T1000 (cell line): Measurements from ENCODE around the gene GTPBP1.

Experiments used
- DNase-seq: peaks from one replicate; lab custom pipeline; 2025; ENCODE audit warnings: mixed read lengths; lab: John Stamatoyannopoulos, UW

The GTPBP1 gene

DNA sequence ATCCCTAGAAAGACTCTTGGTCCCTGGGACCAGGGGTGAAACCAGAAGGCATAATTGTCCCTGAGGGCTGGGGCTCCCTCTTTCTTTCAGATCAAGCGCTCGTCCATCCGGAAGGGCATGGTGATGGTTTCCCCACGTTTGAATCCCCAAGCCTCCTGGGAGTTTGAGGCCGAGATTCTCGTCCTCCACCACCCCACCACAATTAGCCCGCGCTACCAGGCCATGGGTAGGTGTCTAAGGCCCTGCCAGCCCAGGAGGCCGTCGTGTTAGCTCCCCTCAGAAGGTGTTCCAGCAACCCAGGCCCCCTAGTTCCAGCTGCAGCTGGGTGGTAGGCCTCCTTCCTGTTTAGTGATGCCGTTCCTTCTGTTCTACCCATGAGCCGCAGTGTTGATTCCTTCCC is 21.4 kb downstream of the GTPBP1 start:
- no peak for DNase-seq

DNA sequence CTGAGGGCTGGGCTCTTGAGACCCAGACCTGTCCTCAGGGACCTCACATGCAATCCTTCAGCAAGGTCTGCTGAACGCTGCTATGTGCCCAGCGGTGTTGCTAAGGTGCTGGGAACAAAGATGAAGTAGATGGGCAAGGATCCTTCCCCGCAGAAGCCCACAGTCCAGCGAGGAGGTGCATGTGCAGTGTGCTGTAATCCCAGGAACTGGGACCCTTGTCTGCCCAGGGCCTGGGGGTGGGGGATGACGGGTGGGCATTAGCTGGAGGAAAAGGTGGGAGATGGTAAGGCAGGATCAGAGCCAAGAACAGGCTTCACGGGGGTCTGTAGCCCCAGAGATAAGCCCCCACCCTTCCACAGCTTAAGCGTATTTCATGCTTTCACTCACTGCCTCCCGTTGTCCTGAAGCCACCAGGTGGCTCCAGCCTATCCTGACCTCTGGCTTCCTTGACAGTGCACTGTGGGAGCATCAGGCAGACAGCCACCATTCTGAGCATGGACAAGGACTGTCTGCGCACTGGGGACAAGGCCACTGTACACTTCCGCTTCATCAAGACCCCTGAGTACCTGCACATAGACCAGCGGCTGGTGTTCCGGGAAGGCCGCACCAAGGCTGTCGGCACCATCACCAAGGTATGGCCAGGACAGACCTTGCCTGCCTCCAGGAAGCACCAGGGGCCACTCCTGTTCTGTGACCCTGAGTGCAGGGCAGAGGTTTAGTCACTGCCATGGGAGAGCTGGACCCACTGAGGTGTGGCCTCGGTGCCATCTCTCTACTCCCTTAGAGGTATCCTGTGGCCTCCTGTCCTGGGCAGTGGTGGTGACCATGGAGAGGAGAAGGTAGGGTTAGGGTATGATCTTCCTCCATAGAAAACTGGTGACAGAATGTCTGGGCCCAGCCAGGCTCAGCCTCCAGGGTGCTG is 22.0 kb downstream of the GTPBP1 start:
- no peak for DNase-seq

DNA sequence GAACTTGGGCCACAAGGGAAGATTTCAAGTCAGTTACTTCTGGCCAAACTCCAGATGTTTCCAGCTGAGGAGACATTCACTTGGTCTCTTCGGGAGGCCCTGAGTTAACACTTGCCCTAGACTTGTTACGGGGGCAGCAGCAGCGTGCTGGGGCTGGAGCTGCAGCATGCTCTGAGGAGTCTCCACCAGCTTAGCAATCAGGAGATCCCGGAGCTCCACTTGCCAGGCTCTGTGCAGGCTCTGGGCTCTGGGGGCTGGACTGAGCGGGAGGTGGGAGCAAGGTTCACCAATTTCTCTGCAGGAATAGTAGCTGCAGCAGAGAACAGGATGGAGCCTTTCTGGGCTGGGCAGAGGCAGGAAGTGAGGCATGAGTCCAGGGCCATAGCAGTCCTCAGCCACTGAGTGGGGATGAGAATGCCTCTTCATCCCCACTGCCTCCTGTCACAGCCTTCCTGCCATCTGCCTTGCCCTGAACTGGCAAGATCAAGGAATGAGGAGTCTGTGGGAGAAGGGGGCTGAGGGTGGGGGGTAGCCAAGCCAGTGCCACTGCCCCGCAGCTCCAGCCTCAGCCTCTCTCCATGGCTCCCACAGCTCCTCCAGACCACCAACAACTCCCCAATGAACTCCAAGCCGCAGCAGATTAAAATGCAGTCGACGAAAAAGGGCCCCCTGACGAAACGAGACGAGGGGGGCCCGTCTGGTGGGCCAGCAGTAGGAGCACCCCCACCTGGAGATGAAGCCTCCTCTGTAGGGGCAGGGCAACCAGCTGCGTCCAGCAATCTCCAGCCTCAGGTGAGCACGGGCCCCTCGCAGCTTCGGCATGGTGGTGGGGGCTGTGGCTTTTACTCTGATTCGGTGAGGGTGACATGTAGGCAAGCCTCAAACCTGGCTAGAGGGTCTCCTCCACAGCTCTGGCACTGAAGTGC is 23.4 kb downstream of the GTPBP1 start:
- no peak for DNase-seq

DNA sequence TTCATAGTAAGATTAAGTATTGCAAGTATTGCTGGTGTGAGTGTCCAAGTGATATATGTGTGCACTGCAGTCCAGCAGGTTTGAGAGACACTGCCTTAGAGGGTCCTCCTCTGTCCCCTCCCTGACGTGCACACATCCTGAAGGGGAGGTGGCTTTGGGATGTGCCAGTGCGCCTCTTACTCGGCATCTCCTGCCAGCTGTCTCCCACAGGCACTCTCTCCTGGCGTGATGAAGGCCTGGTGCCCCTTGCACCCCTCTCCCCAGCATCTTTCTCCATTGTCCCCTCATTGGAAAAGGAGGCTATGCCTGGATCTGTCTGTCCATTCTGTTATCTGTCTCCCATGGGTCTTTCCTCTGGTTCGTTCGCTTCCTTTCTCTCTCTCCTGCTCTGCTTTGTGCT is 24.2 kb downstream of the GTPBP1 start:
- no peak for DNase-seq

DNA sequence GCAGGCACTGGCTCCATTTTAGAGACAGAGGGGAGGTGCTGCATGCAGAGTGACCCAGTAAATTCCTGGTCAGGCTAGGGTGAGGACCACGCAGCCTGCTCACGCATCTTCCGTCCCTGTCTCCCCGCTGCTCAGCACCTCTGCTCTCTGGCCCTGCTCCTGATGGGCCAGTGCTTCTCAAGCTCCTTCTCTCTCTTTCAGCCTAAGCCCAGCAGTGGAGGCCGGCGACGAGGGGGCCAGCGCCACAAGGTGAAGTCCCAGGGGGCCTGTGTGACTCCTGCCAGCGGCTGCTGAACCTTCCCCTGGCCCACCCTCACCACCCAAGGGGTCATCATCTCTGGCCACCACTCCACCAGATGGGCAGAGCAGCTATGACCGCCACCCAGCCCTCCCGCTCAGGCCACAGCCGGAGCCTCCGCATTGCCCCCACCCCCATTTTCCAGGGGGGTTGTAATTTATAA is 24.7 kb downstream of the GTPBP1 start:
- no peak for DNase-seq

DNA sequence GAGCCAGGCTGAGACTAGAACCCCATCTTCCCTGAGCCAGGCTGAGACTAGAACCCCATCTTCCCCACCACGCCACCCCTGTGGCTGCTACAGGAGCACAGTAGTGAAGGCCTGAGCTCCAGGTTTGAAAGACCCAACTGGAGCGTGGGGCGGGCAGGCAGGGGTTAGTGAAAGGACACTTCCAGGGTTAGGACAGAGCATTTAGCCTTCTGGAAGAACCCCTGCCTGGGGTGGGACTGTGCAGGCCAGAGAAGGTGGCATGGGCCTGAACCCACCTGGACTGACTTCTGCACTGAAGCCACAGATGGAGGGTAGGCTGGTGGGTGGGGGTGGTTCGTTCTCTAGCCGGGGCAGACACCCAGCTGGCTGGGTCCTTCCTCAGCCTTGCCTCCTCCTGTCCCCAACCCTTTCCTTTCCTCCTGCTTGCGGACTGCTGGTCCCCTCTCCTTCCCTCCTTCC is 26.0 kb downstream of the GTPBP1 start:
- no peak for DNase-seq

DNA sequence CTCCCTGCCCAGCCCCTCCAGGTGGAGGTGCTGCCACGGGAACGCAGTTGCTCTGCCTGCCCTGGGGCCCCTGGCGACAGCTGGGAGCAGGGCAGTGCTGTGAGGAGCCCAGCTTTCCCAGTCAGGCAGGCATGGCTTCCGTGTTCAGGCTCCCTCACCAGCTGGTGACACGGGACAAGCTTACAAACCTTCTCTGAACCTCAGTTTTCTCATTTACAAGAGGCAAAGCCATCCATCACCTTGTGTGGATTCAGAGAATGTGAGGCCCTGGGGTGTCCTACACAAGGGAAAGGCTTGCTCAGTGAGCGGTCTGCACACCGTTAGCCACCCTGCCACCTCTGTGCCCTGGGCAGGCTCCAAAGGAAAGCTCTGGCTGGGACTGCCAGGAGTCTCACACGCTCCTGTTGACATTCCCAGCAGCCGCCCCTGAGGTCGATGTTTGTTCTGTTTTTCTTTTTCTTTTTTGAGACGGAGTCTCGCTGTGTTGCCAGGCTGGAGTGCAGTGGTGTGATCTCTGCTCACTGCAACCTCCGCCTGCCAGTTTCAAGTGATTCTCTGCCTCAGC is 26.6 kb downstream of the GTPBP1 start:
- no peak for DNase-seq

DNA sequence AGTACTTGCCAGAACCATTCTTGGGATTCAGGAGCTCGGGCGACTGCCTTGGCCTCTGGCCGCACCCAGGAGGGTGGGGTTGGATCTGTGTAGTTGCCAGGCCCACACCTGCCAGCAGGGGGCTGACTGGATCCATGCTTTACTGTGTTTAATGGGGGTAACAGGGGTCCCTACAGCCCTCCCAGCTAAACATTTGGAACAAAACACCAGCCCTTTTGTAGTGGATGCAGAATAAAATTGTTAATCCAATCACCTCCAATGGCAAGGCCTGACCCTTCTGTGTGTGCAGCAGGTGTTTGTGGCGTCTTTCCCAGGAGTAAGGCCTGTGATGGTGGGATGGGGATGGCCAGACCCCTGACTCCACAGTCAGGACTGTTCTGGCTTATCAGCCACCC is 27.6 kb downstream of the GTPBP1 start:
- no peak for DNase-seq

DNA sequence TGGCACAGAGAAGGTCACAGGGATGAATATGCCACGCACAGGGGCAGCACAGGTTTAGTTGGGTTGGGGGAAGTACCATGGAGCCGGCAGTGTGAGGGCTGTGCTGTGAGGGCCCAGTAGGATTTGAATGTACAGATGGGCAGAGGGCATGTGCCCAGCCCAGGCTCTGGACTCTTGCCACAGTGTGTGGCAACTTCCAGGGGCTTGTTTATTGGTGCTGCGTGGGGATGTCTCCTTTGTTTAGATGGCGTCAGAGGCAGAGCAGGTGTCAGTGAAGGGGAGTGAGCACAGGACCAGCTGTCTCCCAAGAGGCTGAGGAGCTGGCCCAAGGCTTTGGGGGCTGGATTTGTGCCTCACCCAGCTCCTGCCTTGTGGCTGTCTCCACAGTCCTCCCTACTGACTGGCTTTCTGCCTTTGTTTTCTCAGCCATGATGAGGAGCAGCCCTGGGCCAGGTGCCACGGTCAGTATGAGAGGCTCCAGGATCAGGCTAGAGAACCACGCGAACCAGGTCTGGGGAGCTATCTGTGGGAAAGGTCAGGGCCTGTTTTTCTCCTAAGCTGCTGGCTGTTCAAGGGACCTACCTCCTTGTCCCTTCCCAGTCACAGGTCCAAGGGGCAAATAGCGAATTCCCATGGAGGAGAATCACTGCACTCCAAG is 28.1 kb downstream of the GTPBP1 start:
- DNase-seq: no peak

DNA sequence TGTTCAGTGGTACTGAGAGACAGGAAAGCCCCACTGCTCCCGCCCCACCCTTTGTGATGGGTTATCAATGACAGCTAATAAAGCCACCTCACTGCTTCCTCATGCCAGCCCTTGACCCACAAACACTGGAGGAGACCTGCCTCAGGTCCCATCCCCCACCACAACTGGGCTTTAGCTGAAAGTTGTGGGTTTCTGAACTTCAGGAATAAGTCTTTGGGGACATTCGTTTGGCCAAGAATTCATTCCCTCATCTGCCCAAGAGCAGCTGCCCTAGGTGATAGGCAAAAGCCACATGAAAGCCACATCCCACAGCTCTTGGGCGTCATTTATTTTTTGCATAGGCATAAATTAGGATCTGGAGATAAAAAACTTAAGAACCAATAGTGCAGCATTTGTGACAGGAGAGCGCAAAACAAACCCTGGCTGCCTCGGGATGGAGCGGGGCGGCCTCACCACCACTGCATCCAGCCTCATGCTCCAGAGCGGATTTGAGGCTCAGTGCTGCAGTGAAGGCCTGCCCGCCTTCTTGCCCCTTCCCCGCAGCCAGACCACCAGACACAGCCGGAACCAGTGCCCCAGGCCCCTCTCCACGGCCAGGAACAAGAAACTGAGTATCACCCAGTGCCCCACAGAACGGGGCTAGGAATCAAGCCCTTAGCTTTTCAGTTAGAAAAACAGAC is 28.8 kb downstream of the GTPBP1 start:
- no peak for DNase-seq

DNA sequence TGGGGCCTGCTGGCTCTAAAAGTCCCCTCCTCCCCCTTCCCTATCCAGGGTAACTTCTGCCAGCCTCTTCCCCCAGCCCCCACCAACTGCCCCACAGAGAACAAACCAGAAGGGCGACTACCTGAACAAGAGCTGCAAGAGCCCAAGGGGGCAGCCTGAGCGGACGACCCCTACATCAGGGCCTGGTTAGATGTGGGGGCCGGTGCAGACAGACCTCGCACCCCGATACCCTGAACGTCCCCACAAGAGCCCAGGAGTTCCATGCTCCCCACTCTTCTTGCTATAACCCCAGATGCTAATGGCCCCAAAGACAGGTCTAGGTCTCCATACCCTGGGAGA is 29.4 kb downstream of the GTPBP1 start:
- DNase-seq: no peak

DNA sequence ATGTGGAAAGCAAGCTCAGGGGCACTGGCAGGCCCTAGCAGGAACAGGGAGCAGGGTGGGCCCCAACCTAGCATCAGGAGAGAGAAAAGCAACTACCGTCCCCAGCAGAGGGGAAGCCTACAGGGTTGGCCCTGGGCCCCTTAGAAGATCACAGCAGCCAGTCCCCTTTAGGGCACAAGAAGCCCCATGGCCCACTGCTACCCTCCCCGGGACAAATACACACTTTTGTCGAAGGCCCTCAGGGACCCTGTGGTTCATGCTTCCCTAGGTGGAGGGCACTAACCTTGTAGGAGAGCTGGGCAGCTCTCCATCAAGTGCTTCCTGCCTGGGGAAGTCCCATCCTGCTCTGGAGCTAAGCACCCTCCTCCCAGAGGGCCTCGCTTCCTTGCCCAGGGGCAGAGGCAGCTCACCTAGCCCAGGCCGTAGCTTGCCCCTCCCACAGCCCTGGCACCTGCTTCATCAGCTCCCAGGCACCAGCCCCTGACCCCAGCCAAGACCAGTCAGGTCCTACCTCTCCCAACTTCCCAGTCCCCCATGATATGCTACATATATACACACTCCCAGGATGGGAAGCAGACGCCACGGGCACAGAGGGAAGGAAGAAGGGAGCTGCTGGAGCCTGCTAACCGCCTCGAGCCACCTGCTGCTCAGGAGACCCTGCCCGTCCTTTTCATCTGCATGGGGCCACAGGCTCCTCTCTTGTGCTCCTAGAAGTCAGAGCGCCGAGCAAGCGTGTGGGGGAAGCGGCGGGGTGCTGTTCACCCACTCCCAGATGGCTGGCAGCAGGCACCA is 29.9 kb downstream of the GTPBP1 start:
- DNase-seq: no peak

DNA sequence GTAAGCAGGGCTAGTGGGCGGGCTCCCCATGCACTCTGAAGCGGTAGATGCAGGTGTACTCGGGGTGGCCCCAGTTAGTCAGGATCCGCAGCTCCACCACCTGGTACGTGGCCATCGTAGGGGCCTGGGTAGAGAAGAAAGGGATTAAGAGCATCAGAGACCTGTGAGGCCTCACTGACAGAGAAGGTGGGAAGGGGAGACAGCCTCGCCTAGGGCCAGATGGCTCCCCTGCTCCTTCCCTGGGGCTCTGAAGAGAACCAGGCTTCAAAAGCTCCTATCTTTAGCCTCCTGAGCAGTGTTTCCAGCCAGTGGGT is 30.5 kb downstream of the GTPBP1 start:
- DNase-seq: no peak

DNA sequence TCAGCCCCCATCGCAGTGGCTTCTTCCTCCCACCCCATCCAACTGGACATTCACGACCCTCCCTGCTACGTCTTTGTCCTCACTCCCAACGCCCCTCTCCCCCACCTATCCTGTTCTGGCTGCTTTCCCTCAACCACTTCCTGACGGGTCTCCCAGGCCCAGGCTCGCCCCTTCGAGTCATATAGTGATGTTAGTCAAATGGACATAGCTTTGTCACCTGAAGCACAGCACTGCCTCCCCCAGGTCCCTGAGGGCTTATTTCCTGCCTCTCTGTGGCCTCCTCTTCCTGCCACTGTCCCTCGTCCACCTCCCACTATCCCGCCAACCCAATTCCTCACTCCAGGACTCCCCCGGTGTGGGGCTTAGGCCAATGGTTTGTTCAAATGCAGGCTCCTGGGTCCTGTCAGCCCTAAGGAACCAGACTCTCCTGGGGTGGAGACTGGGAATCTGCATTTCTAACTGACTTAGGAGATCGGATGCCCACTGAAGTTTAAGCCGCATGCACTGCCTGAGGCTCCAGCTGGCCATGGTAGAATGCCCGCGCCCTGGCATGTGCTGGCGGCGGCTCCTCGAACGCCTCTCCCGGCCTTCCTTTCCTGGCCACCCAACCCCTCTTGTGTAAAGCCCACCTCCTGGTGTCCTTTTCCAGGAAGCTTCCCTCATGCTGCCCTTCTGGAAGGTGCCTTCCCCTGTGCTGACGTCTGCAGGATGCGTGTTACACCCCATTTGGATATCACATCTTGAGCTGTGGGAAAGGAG is 31.7 kb downstream of the GTPBP1 start:
- DNase-seq: no peak

DNA sequence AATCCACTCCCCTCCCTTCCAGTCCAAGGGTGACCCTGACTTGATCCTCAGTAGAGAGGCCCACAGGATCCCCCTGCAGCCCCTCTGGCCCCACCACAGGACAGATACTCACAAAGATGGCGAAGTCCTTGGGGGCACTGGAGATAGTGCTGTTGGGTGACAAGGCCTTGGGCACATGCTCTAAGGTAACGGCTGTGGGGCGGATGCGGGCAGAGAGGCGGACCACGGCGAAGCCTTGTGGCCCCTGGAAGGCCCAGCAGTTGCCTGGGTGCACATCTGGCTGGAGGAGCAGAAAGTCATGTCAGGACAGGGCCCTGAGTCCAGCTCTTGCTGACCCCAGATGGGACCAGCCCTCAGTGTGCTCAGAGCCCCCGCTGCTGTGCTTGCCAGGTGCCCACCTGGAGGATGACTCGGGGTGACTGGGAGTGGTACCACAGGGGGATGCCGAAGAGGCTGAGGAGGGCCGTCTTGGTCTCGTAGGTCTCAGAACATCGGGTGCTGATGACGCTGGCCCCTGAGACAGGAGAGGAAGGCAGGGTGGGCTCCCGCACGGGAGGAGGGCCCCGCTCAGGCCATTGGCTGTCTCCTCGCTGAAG is 32.8 kb downstream of the GTPBP1 start:
- DNase-seq: no peak

DNA sequence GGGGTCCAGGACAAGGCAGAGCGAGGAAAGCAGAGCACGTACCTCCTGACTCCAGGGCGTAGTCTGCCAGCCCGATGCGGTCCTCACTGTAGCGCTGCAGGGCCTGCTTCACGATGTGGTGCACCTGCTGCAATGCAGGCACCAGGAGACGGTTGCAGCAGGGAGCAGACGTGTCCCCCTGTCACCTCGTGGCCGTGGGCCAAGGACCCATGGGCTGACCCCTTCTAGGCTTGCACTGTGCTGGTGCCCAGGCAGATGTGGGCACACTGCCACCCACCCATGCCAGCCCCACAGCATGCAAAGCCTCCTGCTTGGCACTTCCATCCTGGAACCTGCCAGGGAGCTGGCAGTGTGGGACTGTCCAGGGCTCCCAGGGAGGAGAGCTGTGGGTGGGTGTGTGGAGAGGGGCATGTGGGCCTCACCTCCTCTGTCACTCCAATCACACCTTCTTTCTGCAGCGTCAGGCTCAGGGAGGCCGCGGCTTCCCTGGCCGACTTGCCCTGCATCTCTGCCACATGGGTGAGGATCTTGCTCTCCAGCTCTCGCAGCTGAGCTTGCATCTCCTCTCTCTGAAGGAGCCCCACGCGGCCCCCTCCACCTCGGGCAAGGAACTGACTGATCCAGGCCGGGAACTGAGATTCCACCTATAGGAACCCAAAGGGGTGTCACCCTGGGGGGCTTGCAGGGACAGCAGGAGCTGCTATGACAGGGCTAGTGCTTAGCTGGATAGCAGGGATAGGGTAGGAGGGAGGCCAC is 33.7 kb downstream of the GTPBP1 start:
- DNase-seq: no peak

DNA sequence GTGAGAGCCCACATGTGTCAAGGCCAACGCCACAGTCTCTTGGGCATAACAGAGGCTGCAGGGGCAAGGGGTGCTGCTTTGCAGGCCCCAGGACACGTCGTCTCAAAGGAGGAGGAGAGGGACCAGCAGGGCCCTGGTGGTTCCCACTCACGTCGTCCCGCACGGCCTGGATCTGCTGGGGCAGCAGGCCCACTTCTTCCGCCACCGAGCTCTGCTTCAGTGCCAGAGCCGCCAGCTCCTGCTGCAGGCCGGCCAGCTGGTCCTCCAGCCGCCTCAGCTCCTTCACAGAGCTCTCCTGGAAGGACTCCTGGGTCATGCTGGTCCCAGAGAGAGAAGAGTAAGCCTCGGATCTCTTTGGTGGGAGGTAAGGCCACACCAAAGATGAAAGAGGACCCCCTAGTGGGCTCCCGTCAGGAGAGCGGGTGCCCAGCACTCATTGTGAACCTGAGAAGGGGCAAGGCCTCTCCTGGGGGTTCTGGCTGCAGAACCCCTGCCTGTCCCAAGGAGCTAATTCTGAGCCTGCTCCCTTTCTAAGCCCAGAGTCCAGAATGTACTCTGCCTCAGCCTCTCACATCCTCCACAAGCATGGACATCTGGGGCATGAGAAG is 34.5 kb downstream of the GTPBP1 start:
- DNase-seq: no peak

DNA sequence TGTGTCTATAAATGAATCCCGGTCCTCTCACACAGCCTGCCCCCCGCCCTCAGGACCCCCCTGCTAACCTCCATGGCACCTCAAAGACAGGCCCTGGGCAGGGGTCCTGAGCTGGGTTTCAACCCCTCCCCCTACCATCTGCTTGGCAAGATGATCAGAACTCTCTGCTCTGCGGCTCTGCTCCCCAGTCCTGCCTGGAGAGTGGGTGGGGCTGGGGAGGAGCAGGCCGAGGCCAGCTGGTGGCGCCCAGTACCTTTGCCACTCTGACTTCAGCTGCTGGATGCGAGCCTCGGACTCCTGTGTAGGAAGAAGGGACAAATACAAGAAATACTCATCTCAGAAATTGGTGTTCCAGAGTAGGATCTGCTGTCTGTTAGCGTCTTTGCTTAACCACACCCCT is 35.0 kb downstream of the GTPBP1 start:
- DNase-seq: no peak
